PC-3 (cell line): Measurements from ENCODE around the gene CHKB. TPM values are rescaled to one million over a fixed set of nuclear protein-coding genes. Genes with fewer than 3 reads are reported as not detected.
A peak's percentile ranks its signal among the peaks of the same experiment; 100 is the strongest.

Experiments used
- ATAC-seq: fragments of 200-7000 bp; cut with Tn5 transposase; 2 replicates; pipeline ENCODE4 v1.9.1; 2020; ENCODE audit warnings: mild to moderate bottlenecking, moderate library complexity
- BruUV-seq: library from RNA; stranded (reverse); fragments of 400-500 nt; replicated peaks from 2 replicates; lab custom pipeline; 2021; lab: Mats Ljungman, UMichigan
- CTCF ChIA-PET: fragments of 300-600 bp; sonication (Branson Sonifier 250); formaldehyde crosslinking; loops from one replicate; lab custom pipeline; 2022; ENCODE audit warnings: antibody characterized with exemption; lab: Charles Lee
- POLR2A ChIA-PET: fragments of 300-600 bp; sonication (Branson Sonifier 250); formaldehyde crosslinking; loops from one replicate; lab custom pipeline; 2022; ENCODE audit warnings: antibody characterized with exemption; ENCODE audit not compliant: unreplicated experiment; lab: Charles Lee
- DNase-seq: peaks from one replicate; pipeline ENCODE4 v3.0.0-alpha.2; 2015
- H2AFZ ChIP-seq: fragments of 300-600 bp; sonication (generic); 2 replicates; pipeline ENCODE4 v1.6.0; 2016; ENCODE audit warnings: antibody characterized with exemption, low read length
- H3F3A ChIP-seq: fragments of 300-600 bp; sonication (generic); one replicate; pipeline ENCODE4 v1.6.0; 2017; ENCODE audit warnings: antibody characterized with exemption, low read length, control low read depth, mild to moderate bottlenecking; ENCODE audit not compliant: unreplicated experiment
- H3K27ac ChIP-seq: fragments of 300-600 bp; sonication (generic); 2 replicates; pipeline ENCODE4 v1.5.1; 2016; ENCODE audit warnings: mild to moderate bottlenecking, low read length
- H3K27me3 ChIP-seq: fragments of 300-600 bp; sonication (generic); 2 replicates; pipeline ENCODE4 v1.6.1; 2016; ENCODE audit warnings: low read length, mixed read lengths
- H3K36me3 ChIP-seq: fragments of 300-600 bp; sonication (generic); 2 replicates; pipeline ENCODE4 v1.6.1; 2016; ENCODE audit warnings: low read depth, mixed run types, low read length, mixed read lengths
- H3K4me1 ChIP-seq: fragments of 300-600 bp; sonication (generic); 2 replicates; pipeline ENCODE4 v1.5.1; 2016; ENCODE audit warnings: low read length; ENCODE audit not compliant: insufficient read depth
- H3K4me2 ChIP-seq: fragments of 300-600 bp; sonication (generic); 2 replicates; pipeline ENCODE4 v1.6.0; 2016; ENCODE audit warnings: low read length
- H3K4me3 ChIP-seq: fragments of 300-600 bp; sonication (generic); 2 replicates; pipeline ENCODE4 v1.5.1; 2016; ENCODE audit warnings: mild to moderate bottlenecking, low read length, mixed read lengths
- H3K79me2 ChIP-seq: fragments of 300-600 bp; sonication (generic); 2 replicates; pipeline ENCODE4 v1.6.1; 2017; ENCODE audit warnings: low read length, mixed read lengths
- H3K9ac ChIP-seq: fragments of 300-600 bp; sonication (generic); 2 replicates; pipeline ENCODE4 v1.6.0; 2016; ENCODE audit warnings: mild to moderate bottlenecking, low read length
- H3K9me2 ChIP-seq: fragments of 300-600 bp; sonication (generic); replicated peaks from 2 replicates; pipeline ENCODE4 v1.6.1; 2016; ENCODE audit warnings: mixed run types, low read length, mixed read lengths
- H3K9me3 ChIP-seq: fragments of 300-600 bp; sonication (generic); 2 replicates; pipeline ENCODE4 v1.6.1; 2016; ENCODE audit warnings: low read length, mixed read lengths
- H4K20me1 ChIP-seq: fragments of 300-600 bp; sonication (generic); 2 replicates; pipeline ENCODE4 v1.6.1; 2016; ENCODE audit warnings: low read length, mixed read lengths
- EZH2 ChIP-seq: fragments of 300-600 bp; sonication (generic); IDR thresholded peaks from one replicate; pipeline ENCODE4 v1.6.1; 2017; ENCODE audit warnings: antibody characterized with exemption, mild to moderate bottlenecking, low read length; ENCODE audit not compliant: unreplicated experiment
- EZH2phosphoT487 ChIP-seq: fragments of 300-600 bp; sonication (generic); IDR thresholded peaks from 2 replicates; pipeline ENCODE4 v1.6.1; 2018; ENCODE audit warnings: mild to moderate bottlenecking, antibody characterized with exemption, low read length, borderline replicate concordance
- intact Hi-C: fragments of 100-400 bp; cut with micrococcal nuclease; formaldehyde crosslinking; loops from 2 replicates; pipeline ENCODE4 v1.9.0; 2023
- total RNA-seq: library from RNA; depleted of rRNA; stranded (reverse); fragments of >200 nt; gene quantifications from 2 replicates; pipeline ENCODE4 v1.2.3, GENCODE V29; 2014
- TF ChIP-seq, protein P1 (sequence below): fragments of 300-600 bp; sonication (generic); conservative IDR thresholded peaks from 2 replicates; pipeline ENCODE4 v1.5.1; 2017; ENCODE audit warnings: antibody characterized with exemption, low read depth, mild to moderate bottlenecking, low read length

The CHKB gene
- total RNA-seq, 1 experiment from 2014 or later: 31.5 TPM

DNA sequence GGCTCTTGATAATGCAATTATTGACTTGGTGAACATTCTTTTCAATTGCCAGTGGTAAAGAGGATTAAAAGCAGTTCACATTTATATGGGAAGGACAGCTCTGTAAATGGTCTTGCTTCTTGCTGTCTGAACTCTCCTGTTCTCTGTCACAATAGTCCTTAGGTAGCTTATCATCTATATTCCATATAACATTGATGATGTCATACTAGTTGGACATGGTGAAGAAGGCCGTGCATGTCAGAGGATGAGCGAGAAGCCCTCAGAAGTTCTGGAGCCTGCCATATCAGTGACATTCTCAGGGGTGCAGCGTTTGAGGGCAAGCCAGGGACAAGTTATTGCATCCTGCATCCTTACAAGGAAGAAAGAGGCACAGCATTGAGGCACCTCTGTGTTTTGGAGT lies 2.6 kb upstream of the CHKB start:
- ATAC-seq (no peak), DNase-seq (no peak)
- H3K9me2 ChIP-seq: no peaks in the 10 kb centered on the region
- CTCF ChIA-PET: no interaction called here
- no peak overlapping the region for H3K4me3 ChIP-seq
- no peak overlapping the region for H3K4me2 ChIP-seq
- H3K79me2 ChIP-seq: peaks cover 18% of the 10 kb centered on the region
- H3K27ac ChIP-seq: no peak overlapping the region
- no peaks in the 10 kb centered on the region for H4K20me1 ChIP-seq
- H3K9me3 ChIP-seq: no peaks in the 10 kb centered on the region
- H3K4me1 ChIP-seq: peaks cover 5% of the 10 kb centered on the region
- no peak overlapping the region for H3K9ac ChIP-seq
- H3K36me3 ChIP-seq: no peaks in the 10 kb centered on the region
- H3K27me3 ChIP-seq: no peaks in the 10 kb centered on the region
- intact Hi-C loops: no loop called here
- H3F3A ChIP-seq: no peaks in the 10 kb centered on the region
- H2AFZ ChIP-seq: no peak overlapping the region
- BruUV-seq: no TSS peak
- POLR2A ChIA-PET: no interaction called here
- TF ChIP-seq EZH2phosphoT487: no peak
- TF ChIP-seq, protein P1, sequence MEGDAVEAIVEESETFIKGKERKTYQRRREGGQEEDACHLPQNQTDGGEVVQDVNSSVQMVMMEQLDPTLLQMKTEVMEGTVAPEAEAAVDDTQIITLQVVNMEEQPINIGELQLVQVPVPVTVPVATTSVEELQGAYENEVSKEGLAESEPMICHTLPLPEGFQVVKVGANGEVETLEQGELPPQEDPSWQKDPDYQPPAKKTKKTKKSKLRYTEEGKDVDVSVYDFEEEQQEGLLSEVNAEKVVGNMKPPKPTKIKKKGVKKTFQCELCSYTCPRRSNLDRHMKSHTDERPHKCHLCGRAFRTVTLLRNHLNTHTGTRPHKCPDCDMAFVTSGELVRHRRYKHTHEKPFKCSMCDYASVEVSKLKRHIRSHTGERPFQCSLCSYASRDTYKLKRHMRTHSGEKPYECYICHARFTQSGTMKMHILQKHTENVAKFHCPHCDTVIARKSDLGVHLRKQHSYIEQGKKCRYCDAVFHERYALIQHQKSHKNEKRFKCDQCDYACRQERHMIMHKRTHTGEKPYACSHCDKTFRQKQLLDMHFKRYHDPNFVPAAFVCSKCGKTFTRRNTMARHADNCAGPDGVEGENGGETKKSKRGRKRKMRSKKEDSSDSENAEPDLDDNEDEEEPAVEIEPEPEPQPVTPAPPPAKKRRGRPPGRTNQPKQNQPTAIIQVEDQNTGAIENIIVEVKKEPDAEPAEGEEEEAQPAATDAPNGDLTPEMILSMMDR: no peak
- TF ChIP-seq EZH2: no peak

DNA sequence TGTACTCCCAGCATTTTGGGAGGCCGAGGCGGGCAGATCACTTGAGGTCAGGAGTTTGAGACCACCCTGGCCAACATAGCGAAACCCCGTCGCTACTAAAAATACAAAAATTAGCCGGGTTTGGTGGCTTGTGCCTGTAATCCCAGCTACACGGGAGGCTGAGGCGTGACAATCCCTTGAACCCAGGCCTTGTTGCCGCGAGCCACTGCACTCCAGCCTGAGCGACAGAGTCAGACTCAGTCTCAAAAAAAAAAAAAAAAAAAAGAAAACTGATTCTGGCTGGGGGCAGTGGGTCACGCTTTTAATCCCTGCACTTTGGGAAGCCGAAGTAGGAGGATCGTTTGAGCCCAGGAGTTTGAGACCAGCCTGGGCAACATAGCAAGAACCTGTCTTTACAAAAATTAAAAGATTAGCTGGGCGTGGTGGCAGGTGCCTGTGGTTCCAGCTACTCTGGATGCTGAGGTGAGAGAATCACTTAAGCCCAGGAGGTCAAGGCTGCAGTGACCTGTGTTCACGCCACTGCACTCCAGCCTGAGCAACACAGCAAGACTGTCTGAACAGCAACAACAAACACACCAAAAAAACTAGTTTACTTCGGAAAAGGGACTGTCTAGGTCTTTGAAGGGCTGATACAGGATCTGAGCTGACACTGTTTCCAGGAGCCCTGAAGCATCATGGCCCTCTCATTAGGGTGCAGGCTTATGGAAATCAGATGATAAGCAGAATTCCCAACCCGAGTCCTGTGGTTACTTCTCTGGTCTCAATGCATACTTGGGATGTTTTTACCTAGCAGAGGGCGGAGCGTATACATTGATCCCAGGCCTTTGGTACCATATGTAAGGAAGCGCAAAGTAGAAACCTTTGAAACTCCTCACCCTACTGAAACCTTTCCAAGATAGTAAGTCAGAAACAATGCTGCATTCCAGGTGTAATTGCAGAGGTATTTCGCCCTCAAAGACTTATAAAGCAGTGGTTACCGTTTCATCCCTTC lies 1.8 kb upstream of the CHKB start:
- no peaks in the 10 kb centered on the region for H4K20me1 ChIP-seq
- no peaks in the 10 kb centered on the region for H3K9me3 ChIP-seq
- peaks cover 5% of the 10 kb centered on the region for H3K4me1 ChIP-seq
- no peaks in the 10 kb centered on the region for H3K27me3 ChIP-seq
- H3K9me2 ChIP-seq: no peaks in the 10 kb centered on the region
- H2AFZ ChIP-seq: no peak overlapping the region
- no peak for TF ChIP-seq EZH2phosphoT487
- peak overlapping the region; percentile 77; the same call in 1 of the 2 replicates for H3K4me3 ChIP-seq
- CTCF ChIA-PET: no interaction called here
- POLR2A ChIA-PET: no interaction called here
- ATAC-seq (no peak), DNase-seq (no peak)
- peak overlapping the region; percentile 97; the same call in 1 of the 2 replicates for H3K9ac ChIP-seq
- peaks cover 18% of the 10 kb centered on the region for H3K79me2 ChIP-seq
- H3F3A ChIP-seq: no peaks in the 10 kb centered on the region
- H3K27ac ChIP-seq: no peak overlapping the region
- intact Hi-C loops: loop anchor here (5.0 kb wide), 1 partner anchor 108 kb away; no protein-coding TSS in a partner anchor
- no TSS peak for BruUV-seq
- peak overlapping the region; percentile 92; the same call in 1 of the 2 replicates for H3K4me2 ChIP-seq
- H3K36me3 ChIP-seq: no peaks in the 10 kb centered on the region

DNA sequence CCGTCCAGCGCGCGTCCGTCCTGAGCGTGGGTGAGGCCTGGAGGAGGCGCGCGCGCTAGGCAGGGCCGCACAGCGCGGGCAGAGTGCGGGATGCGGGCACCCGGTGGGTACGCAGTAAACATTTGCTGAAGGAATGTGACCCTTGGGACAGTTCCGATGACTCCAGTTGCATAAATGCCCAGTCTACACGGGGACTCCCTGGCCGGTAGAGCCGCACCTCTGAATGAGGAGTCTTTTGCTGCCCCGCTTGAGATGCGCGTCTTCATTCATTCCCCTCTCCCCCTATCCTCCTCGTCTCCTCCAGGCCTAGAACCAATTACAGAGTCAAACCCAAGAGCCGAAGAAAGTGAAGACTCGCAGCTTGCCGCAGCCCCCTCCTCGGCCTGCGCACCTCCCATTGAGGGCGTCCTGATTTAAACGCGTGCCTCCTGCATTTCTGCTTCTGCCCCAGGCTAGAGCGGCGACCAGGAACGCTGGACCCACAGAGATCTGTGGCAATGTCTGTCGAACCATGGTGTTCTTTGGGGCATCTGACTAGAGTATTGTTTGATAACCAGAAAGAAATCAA lies 729 bp upstream of the CHKB start:
- H3K9me3 ChIP-seq: no peaks in the 10 kb centered on the region
- H3F3A ChIP-seq: no peaks in the 10 kb centered on the region
- ATAC-seq: peak; percentile 27
- H3K79me2 ChIP-seq: peaks cover 18% of the 10 kb centered on the region
- H3K9me2 ChIP-seq: no peaks in the 10 kb centered on the region
- H3K27me3 ChIP-seq: no peaks in the 10 kb centered on the region
- DNase-seq: no peak
- H2AFZ ChIP-seq: peak overlapping the region; percentile 84
- H3K4me2 ChIP-seq: peak overlapping the region; percentile 92
- ChIA-PET POLR2A (interaction anchor here (0.6 kb wide), 1 partner anchor 58 kb away, joined by 3 read pairs; the partner anchor contains the start of gene SCO2), CTCF (interaction anchor here (0.6 kb wide), 1 partner anchor 36 kb away, joined by 3 read pairs; no protein-coding TSS in a partner anchor)
- peak overlapping the region; percentile 77 for H3K4me3 ChIP-seq
- H3K9ac ChIP-seq: peak overlapping the region; percentile 97
- TF ChIP-seq, protein P1: no peak
- TF ChIP-seq EZH2phosphoT487 (no peak), EZH2 (no peak)
- peaks cover 5% of the 10 kb centered on the region for H3K4me1 ChIP-seq
- H4K20me1 ChIP-seq: no peaks in the 10 kb centered on the region
- intact Hi-C loops: loop anchor here (2.0 to 5.0 kb wide), 2 partner anchors 51 to 109 kb away; no protein-coding TSS in a partner anchor
- H3K36me3 ChIP-seq: no peaks in the 10 kb centered on the region
- no peak overlapping the region for H3K27ac ChIP-seq
- TSS peak; percentile 72 for BruUV-seq
